ENCODE data around the gene APOO. TPM values are rescaled to one million over a fixed set of nuclear protein-coding genes. Genes with fewer than 3 reads are reported as not detected.

The APOO gene
- total and polyA plus RNA-seq, 2 of the 4 experiments (the other 2 are of a cell fraction): 9.0 to 14.2 TPM

- no peak overlapping the region for H2BK20ac ChIP-seq (ENCODE audit: low read depth, low read length)
- no peak overlapping the region for H3K4ac ChIP-seq (ENCODE audit: low read depth, low read length)
- no peaks in the 10 kb centered on the region for H3K36me3 ChIP-seq (ENCODE audit: control insufficient read depth, insufficient read depth, low read length)
- H3K4me1 ChIP-seq (ENCODE audit: control insufficient read depth, insufficient read depth, low read length): peaks cover 5% of the 10 kb centered on the region
- H4K91ac ChIP-seq (ENCODE audit: insufficient read depth, low read depth, low read length): no peak overlapping the region
- in situ Hi-C loops (cut with MboI; ENCODE audit: low sequenced_read_pairs): no loop called here
- no peak overlapping the region for H3K14ac ChIP-seq (replicated peaks; ENCODE audit: low read depth, low read length)
- H2AK9ac ChIP-seq (replicated peaks; ENCODE audit: low read depth, low read length, poor library complexity): no peak overlapping the region
- H4K8ac ChIP-seq (ENCODE audit: low read depth in 2 of 2, low read length in 2 of 2): no peak overlapping the region
- no peaks in the 10 kb centered on the region for H3K9me3 ChIP-seq (ENCODE audit: control insufficient read depth, insufficient read depth, low read length)
- BruUV-seq (replicated peaks): no TSS peak
- no peak overlapping the region for H3K9ac ChIP-seq (ENCODE audit: low read depth, low read length)
- no peak overlapping the region for H2BK120ac ChIP-seq (ENCODE audit: low read depth, low read length)
- ChIA-PET CTCF (no interaction called here), POLR2A (ENCODE audit: unreplicated experiment) (no interaction called here)
- H4K5ac ChIP-seq (ENCODE audit: low read depth, low read length): no peak overlapping the region
- no peak overlapping the region for H3K23ac ChIP-seq (ENCODE audit: low read depth, low read length)
- ATAC-seq (ENCODE audit: low read depth) (no peak), DNase-seq (no peak)
- no peak overlapping the region for H2BK5ac ChIP-seq (ENCODE audit: low read depth, low read length, poor library complexity, severe bottlenecking)
- no peak overlapping the region for H2BK15ac ChIP-seq (ENCODE audit: low read depth, low read length)
- no peak overlapping the region for H3K4me2 ChIP-seq (ENCODE audit: low read depth, low read length)
- intact Hi-C loops (cut with micrococcal nuclease): no loop called here
- H3K27ac ChIP-seq (ENCODE audit: insufficient read depth, low read length): no peak overlapping the region
- H3K56ac ChIP-seq (ENCODE audit: extremely low read depth, insufficient read depth, low read length): no peak overlapping the region
- no peaks in the 10 kb centered on the region for H3K79me1 ChIP-seq (ENCODE audit: low read depth in 1 of 2, low read length in 2 of 2)
- TF ChIP-seq, protein P1, sequence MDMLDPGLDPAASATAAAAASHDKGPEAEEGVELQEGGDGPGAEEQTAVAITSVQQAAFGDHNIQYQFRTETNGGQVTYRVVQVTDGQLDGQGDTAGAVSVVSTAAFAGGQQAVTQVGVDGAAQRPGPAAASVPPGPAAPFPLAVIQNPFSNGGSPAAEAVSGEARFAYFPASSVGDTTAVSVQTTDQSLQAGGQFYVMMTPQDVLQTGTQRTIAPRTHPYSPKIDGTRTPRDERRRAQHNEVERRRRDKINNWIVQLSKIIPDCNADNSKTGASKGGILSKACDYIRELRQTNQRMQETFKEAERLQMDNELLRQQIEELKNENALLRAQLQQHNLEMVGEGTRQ (IDR thresholded peaks at IDR 0.05; ENCODE audit: low read depth, low read length): no peak
- TF ChIP-seq CEBPB (IDR thresholded peaks at IDR 0.05; ENCODE audit: low read depth, low read length): no peak
- no peak for TF ChIP-seq NFE2L2 (IDR thresholded peaks at IDR 0.05; ENCODE audit: low read depth, low read length)
- no peak for TF ChIP-seq POLR2A (IDR thresholded peaks at IDR 0.05; ENCODE audit: low read depth, low read length)
- no peak for TF ChIP-seq MAFK (IDR thresholded peaks at IDR 0.05; ENCODE audit: low read depth, low read length)
- no peak for TF ChIP-seq RAD21 (IDR thresholded peaks at IDR 0.05; ENCODE audit: low read length)
- TF ChIP-seq MAZ (IDR thresholded peaks at IDR 0.05; ENCODE audit: borderline replicate concordance, low read depth, low read length): no peak
- TF ChIP-seq CHD1 (IDR thresholded peaks at IDR 0.05; ENCODE audit: low read depth, low read length): no peak
- TF ChIP-seq FOS (IDR thresholded peaks at IDR 0.05; ENCODE audit: low read depth, low read length): no peak
- TF ChIP-seq MXI1 (IDR thresholded peaks at IDR 0.05; ENCODE audit: borderline replicate concordance, low read depth, low read length): no peak
- no peaks in the 10 kb centered on the region for H3K9me1 ChIP-seq (ENCODE audit: insufficient read depth, low read length)
- H2AK5ac ChIP-seq (ENCODE audit: low read depth, low read length): no peak overlapping the region
- no peaks in the 10 kb centered on the region for H4K20me1 ChIP-seq (ENCODE audit: insufficient read depth, low read length)
- dilution Hi-C loops (cut with HindIII; ENCODE audit: low sequenced_read_pairs, unreplicated experiment): no loop called here
- no peak overlapping the region for H3K18ac ChIP-seq (ENCODE audit: low read depth, low read length)
- no peaks in the 10 kb centered on the region for H3K27me3 ChIP-seq (ENCODE audit: control insufficient read depth, insufficient read depth, low read length)
- WGBS, 2 experiments (ENCODE audit: extremely low coverage in 2 of 2, insufficient read length in 1 of 2): no CpG with 5 or more reads among the region's 5 CpGs
- no peak overlapping the region for H3K4me3 ChIP-seq (ENCODE audit: insufficient read depth, low read depth, low read length)
- no peak overlapping the region for H2AFZ ChIP-seq (replicated peaks; ENCODE audit: low read length, poor library complexity)
Measured at GRCh38 chrX:23802431-23802830, 105.3 kb downstream of the APOO start.
